Hematopoietic multipotent progenitor cell treated with erythropoietin and hydrocortisone succinate and interleukin-3 and kit ligand, for 4 days (in vitro differentiated cells): ENCODE results near the gene PAK6.
A peak's percentile ranks its signal among the peaks of the same experiment; 100 is the strongest.

Experiments
- DNase-seq: peaks from one replicate; pipeline ENCODE4 v3.0.0-alpha.2; 2015

The PAK6 gene

DNA sequence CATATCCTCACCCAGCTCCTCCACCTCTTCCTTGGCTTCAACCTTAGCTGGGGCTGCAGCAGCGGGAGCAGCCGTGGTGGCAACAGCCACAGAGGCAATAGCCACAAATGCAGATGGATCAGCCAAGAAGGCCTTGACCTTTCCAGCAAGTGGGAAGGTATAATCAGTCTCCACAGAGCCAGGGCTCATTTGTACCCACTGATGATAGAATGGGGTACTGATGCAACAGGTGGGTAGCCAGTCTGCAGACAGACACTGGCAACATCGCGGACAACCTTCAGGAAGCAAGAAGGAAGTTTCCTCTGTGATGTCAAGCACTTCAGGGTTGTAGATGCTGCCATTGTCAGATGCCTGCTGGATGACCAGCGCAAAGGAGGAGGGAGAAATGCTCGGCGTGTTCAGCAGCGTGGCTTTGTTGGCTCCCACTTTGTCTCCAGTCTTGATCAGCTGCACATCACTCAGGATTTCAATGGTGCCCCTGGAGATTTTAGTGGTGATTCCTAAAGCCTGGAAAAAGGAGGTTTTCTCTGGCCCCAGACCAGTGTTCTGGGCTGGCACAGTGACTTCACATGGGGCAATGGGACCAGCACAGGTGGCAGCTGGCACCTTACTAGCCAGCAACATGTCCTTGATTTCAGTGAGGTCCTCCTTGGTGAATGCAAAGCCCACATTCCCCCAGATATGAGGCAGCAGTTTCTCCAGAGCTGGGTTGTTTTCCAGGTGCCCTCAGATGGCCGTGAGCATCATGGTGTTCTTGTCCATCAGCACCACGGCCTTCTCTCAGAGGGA, 73.7 kb downstream of the PAK6 start:
- no peak for DNase-seq

DNA sequence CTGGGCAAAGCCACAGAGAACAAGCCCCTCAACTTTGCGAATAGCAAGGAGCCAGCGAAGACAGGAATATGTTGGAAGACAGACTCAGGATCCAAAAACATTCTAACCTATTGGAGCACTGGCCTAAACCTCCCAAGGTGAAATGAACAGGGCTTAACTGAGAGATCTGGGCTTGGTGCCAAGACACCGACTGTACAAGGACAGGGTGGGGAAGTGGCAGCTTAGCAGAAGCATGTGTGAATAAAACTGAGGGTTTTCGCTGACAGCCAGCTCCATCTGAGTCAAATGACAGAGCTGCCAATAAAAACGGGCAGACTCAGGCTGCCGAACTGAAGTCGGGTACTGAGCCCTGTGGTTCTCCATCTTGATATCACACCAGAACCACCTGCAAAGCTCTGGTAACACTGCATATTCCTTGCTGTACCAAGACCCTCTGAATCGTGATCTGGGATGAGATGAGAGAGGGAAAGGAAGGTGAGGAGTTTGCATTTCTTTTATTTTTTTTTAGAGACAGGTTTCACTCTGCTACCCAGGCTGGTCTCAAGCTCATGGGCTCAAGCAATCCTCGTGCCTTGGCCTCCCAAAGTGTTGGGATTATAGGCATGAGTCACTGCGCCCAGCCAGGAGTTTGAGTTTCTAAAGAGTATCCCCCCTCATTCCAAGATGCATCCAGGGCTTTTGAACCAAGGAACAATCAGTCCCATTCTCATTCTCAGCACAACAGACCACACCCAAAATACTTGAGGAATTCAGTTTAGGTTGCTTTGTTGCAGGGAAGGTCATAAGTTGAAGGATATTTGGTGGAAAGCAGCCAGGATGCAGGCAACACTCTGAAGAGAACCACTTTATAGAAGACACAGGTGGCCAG, 74.9 kb downstream of the PAK6 start:
- DNase-seq = peak; percentile 91

GRCh38 chr15:40314723-40315276, 75.9 kb downstream of the PAK6 start:
- no peak for DNase-seq

GRCh38 chr15:40316931-40317330, 78.1 kb downstream of the PAK6 start:
- no peak for DNase-seq

DNA sequence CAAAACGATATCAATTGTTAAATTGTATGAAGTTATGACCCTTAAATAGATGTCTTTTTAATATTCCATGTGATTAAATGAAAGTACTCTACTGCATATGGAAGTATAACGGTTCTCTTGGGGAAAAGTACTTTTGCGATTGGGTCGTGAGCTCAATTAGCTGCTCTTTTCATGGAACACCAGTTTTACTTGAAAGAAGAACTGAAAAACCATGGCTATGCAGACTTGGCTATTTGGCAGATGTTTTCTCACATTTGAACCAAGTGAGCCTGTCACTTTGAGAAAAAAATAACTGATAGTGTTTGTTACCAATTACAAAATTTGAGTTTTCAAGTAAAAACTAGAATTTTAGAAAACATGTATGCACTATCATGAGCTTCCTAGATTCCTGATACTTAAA, 78.7 kb downstream of the PAK6 start:
- no peak for DNase-seq

DNA sequence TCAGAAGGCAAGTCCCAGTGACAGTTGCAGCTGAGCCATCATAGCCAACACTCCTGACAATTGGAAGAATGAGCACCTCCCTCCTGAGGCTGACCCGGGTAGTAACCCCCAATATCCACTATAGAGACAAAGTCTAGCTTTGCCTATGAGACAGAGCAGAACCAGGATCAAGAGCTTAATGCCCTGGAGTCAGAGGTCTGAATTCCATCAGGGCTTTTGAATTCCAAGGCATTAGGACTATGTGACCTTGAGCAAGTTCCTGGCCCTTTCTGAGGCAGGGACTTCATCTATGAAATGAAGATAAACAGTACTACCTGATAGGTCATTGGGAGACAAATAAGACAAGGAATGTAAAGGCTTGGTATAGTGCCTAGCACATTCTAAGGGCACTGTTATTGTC, 81.5 kb downstream of the PAK6 start:
- no peak for DNase-seq

DNA sequence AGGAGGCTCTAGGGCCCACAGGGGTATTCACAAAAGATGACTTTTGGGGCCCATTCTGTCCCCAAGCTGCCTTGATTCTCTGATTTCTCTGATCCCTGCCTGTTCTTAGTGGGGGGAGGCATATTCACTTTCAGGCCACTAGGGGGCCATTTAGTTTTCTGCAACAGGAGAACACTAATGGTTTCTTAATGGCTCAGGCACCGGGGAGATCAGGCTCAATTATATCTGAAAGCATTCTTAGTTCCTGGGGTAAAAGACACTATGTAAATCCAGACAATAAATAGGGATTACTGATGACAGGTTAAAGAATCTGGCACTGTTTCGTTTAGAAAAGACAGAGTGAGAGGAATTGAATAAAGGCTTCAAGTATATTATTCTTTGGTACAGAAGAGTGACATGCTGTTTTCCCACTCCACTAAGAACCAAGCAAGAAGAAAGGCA, 82.1 kb downstream of the PAK6 start:
- DNase-seq = peak; percentile 93

DNA sequence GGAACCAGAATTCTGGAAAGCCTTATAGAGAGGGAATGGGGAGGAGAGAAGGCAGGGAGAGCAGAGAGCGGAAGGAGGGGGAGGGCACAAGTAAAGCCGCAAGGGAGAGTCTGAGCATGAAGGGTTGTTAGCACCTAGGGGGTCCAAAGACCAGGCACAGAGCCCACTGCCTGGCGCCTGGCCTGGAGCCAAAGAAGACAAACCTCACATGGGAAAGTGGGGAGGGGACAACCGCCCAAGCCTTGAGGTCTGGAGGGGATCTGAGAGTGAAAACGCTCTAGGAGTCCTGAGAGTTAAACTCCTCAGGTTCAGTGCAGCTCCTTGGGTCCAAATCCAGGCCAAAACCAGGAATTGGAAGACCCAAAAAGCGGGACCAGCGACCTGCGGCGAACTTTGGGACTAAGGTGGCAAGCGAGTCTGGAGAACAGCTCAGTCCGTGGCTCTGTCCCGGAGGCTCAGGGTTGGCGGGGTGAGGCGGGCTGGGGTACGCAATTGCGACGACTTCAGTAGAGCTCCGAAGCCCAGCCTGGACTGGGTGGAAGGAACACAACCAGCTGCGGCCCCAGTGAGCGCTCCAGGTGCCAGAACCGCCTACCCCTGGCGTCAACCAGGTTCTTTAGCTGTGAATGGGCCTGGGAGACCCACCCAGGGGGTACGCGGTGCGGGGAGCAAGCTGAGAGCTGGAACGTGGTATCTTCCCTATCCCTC, 83.8 kb downstream of the PAK6 start:
- DNase-seq = no peak

DNA sequence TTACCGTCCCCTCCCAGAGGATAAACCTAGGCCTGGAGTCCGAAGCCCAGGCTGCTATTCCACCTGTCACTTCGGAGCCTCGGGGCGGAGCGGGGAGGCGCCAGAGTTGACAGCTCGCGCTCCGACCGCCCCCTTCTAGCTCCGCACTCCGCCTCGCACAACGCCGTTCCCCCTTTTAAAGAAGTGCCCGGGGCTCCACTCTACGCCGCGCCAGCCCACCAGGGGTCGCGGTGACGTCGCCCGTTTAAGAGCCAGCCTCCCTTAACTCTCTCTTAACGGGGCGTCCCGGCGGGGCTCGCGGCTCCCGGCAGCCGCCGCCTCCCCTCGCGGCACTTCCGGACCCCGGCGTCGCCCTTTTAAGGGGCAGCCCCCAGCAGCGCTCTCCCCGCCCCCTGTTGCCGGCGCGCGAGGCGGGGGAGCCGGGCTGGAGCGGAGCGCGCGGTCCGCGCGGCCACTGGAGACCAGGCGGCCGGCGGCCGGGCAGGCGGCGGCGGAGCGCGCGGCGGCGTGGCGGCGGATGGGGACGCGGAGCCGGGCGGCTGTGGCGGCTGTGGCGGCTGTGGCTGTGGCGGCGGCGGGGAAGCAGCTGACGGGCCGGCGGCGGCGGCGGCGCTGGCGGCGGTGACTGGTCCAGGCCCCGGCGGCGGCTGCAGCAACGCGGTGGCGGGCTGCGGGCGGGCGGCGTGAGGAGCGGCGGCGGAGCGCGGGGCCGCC, 84.5 kb downstream of the PAK6 start, which contains the start of gene INAFM2:
INAFM2 (plus strand) TSS at position 454 of the 714 bp plus-strand sequence. CDS start 364 bp downstream, outside the sequence.
- peak; percentile 99 for DNase-seq

DNA sequence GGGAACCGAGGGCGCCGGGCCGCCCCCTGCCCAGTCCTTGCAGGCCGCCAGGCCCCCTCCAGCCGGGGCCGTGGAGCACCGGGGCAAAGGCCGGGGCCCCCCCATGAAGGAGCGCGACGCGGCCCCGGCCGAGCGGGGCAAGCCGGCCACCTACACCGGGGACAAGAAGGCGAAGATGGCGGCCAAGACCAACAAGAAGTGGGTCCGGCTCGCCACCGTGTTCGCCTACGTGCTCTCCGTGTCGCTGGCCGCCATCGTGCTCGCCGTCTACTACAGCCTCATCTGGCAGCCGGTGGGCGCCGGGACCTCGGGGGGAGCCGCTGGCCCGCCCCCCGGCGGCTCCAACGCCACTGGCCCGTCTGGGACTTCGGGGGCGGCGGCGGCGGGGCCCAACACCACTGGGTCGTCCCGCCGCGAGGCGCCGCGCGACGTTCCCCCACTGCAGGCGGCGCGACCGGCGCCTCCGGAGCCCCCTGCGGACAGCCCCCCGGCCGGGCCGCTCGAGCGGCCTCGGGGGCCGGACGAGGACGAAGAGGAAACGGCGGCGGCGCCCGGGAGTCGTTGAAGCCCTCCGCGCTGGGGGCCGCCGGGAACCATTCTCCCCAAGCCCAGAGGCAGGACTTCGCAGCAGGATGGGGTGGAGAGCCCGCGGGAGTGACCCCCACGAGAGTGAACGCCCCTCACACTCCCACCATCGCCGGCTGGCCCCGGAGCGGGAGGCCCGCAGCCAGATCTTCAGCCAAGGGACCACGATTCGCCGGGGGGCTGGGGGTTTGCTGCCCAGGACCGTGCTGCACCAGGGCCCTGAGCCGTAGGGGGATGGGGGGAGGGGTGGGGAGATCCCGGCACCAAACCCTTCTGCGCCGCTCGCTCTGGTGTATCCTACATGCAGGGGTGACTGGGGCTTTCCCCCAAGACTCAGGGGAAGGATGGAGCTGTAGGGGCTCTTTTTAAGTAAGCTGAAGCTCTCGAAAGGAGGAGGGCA, 85.4 kb downstream of the PAK6 start:
- DNase-seq = peak; percentile 54

DNA sequence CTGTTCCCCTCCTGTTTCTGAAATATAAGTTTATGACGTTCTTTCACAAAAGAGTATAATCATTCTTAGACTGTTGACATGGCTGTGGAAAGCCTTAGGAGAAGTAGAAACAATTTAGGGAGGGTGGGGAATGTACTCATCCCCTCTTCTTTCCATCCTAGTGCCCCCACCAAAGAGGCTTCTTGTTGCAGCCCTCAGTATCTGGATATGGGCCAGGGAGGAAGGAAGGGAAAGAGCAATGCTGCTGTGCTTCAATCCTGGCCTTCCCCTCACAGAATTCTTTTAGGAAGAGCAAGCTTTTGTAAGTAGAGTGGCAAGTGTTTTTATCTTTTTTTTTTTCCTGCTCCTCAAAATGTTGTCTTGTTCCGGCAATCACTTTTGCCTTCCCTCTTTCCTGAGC, 86.3 kb downstream of the PAK6 start:
- DNase-seq = no peak

DNA sequence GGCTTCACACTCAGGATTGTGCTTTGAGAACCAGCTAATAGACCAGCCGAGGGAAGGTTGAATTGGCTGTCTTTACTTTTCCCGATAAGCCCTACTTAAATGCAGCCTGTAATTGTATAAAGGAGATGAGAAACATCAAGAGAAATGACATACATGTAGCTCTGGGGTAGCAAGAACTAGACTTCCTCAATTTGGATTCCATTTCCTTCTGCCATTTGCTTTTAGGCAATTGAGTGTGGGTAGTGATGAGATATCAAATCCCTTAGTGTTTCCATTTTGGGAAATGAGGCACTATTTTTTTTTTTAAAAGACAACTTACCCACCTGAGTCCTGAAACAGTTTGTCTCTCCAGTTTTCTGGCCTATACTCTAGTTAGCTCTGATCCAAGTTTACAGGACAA, 86.8 kb downstream of the PAK6 start:
- DNase-seq = peak; percentile 45
